Esophagus squamous epithelium (tissue), 4 donors: ENCODE measurements around the gene TEX101. TPM values are rescaled to one million over a fixed set of nuclear protein-coding genes. Genes with fewer than 3 reads are reported as not detected.

Experiments used
- total RNA-seq, 4 donors: library from RNA; depleted of rRNA; stranded (reverse); fragments of >200 nt; gene quantifications; one replicate each; pipeline ENCODE4 v1.1.0, GENCODE V29; 2016

The TEX101 gene
- total RNA-seq, 4 donors from 2014 or later: 0.53 to 3.4 TPM; not detected in 2

Other genes with a start within 250 kb of the TEX101 start
- gene PSG5, start 228.4 kb upstream of the TEX101 start, total RNA-seq: not detected
- under 1 TPM in 2 of 4 donors, not detected in 2; 0.35 to 0.41 TPM for gene PSG4, start 209.3 kb upstream of the TEX101 start, total RNA-seq
- gene PSG9, start 145.4 kb upstream of the TEX101 start, total RNA-seq: not detected
- gene CD177, start 61.2 kb upstream of the TEX101 start, total RNA-seq: 10 to 100 TPM in 1 of 4 donors, 1 to 10 TPM in 2, under 1 TPM in 1; 0.19 to 13.2 (median 5.1) TPM
- gene LYPD3, start 50.7 kb downstream of the TEX101 start, total RNA-seq: 100 to 1,000 TPM; 312 to 823 (median 569) TPM
- 10 to 100 TPM; 45.3 to 92.8 (median 61.9) TPM for gene PHLDB3, start 89.9 kb downstream of the TEX101 start, total RNA-seq
- 100 to 1,000 TPM in 2 of 4 donors, 10 to 100 TPM in 2; 66.6 to 126 (median 98.5) TPM for gene ETHE1, start 112.3 kb downstream of the TEX101 start, total RNA-seq
- not detected for gene ZNF575, start 118.3 kb downstream of the TEX101 start, total RNA-seq
- 10 to 100 TPM; 12.3 to 23.8 (median 18.6) TPM for gene XRCC1, start 160.6 kb downstream of the TEX101 start, total RNA-seq
- 10 to 100 TPM in 2 of 4 donors, 1 to 10 TPM in 2; 1.9 to 23.3 (median 9.3) TPM for gene PINLYP, start 160.9 kb downstream of the TEX101 start, total RNA-seq
- 10 to 100 TPM in 3 of 4 donors, 1 to 10 TPM in 1; 9.6 to 18.4 (median 15.1) TPM for gene IRGQ, start 181.2 kb downstream of the TEX101 start, total RNA-seq
- 10 to 100 TPM in 2 of 4 donors, 1 to 10 TPM in 2; 4.2 to 16.8 (median 10.0) TPM for gene ZNF576, start 181.7 kb downstream of the TEX101 start, total RNA-seq
- gene SRRM5, start 197.2 kb downstream of the TEX101 start, total RNA-seq: under 1 TPM in 1 of 4 donors, not detected in 3; 0.38 TPM
- 10 to 100 TPM in 2 of 4 donors, 1 to 10 TPM in 2; 7.9 to 19.3 (median 11.8) TPM for gene ZNF428, start 204.7 kb downstream of the TEX101 start, total RNA-seq
- 10 to 100 TPM in 3 of 4 donors, 1 to 10 TPM in 1; 8.8 to 22.8 (median 10.5) TPM for gene CADM4, start 225.0 kb downstream of the TEX101 start, total RNA-seq